HL-60 (cell line): ENCODE results near the gene PRDX2.

ENCODE experiments used
- DNase-seq, 2 experiments: peaks; one replicate each; pipeline ENCODE4 v3.0.0-alpha.2; 2010 to 2020; ENCODE audit warnings: low read depth in 1 of 2, low spot score in 1 of 2
- H3K27ac ChIP-seq: fragments of 250-450 bp; sonication (Bioruptor Pico); replicated peaks from 2 replicates; pipeline ENCODE4 v1.5.1; 2020; ENCODE audit warnings: mild to moderate bottlenecking, moderate library complexity
- H3K27me3 ChIP-seq: fragments of 250-450 bp; sonication (Bioruptor Pico); 2 replicates; pipeline ENCODE4 v1.5.1; 2021; ENCODE audit warnings: mild to moderate bottlenecking, moderate library complexity; ENCODE audit not compliant: insufficient read depth, poor library complexity, severe bottlenecking
- H3K4me3 ChIP-seq: replicated peaks from 2 replicates; pipeline ENCODE4 v1.5.1; 2011; ENCODE audit warnings: mild to moderate bottlenecking, control low read depth, low read length; ENCODE audit not compliant: insufficient read depth
- CTCF ChIP-seq: IDR thresholded peaks from one replicate; pipeline ENCODE4 v1.5.1; 2011; ENCODE audit warnings: low read length, control low read depth, inconsistent platforms; ENCODE audit not compliant: insufficient read depth
- GABPA ChIP-seq: IDR thresholded peaks from 2 replicates; pipeline ENCODE4 v1.6.1; 2012; ENCODE audit warnings: low read depth
- POLR2AphosphoS5 ChIP-seq: IDR thresholded peaks from 2 replicates; pipeline ENCODE4 v1.6.1; 2012; ENCODE audit warnings: low read depth
- REST ChIP-seq: IDR thresholded peaks from 2 replicates; pipeline ENCODE4 v1.6.1; 2012; ENCODE audit warnings: low read depth; ENCODE audit not compliant: insufficient replicate concordance
- SPI1 ChIP-seq: IDR thresholded peaks from 2 replicates; pipeline ENCODE4 v1.6.1; 2012; ENCODE audit warnings: low read depth, mild to moderate bottlenecking, borderline replicate concordance

Gene PRDX2

GRCh38 chr19:12794196-12794941 is 7.2 kb downstream of the PRDX2 start:
- Histone ChIP-seq H3K4me3 (peak overlapping the region; percentile 91), H3K27ac (peak overlapping the region; percentile 95), H3K27me3 (no peaks in the 10 kb centered on the region)
- DNase-seq = no peak
- no peak for TF ChIP-seq CTCF
- no peak for TF ChIP-seq SPI1
- no peak for TF ChIP-seq REST
- TF ChIP-seq POLR2AphosphoS5 = no peak
- TF ChIP-seq GABPA = no peak

- DNase-seq = peak in 1 of 2 experiments; percentile 87
- Histone ChIP-seq H3K27ac (peak overlapping the region; percentile 95), H3K27me3 (no peaks in the 10 kb centered on the region), H3K4me3 (peak overlapping the region; percentile 91)
- TF ChIP-seq POLR2AphosphoS5 (peak; percentile 80), GABPA (no peak)
Measured at GRCh38 chr19:12793290-12794195, 8.1 kb downstream of the PRDX2 start.

GRCh38 chr19:12792853-12793289 is 8.7 kb downstream of the PRDX2 start:
- TF ChIP-seq POLR2AphosphoS5 = no peak
- TF ChIP-seq REST = no peak
- TF ChIP-seq CTCF = no peak
- TF ChIP-seq SPI1 = no peak
- no peak for TF ChIP-seq GABPA
- Histone ChIP-seq H3K27ac (peak overlapping the region; percentile 95), H3K4me3 (peak overlapping the region; percentile 91), H3K27me3 (no peaks in the 10 kb centered on the region)
- no peak for DNase-seq
